Endothelial cell of umbilical vein (primary cell): Measurements from ENCODE around the gene EXOC6B. TPM values are rescaled to one million over a fixed set of nuclear protein-coding genes. Genes with fewer than 3 reads are reported as not detected.

Experiments
- BruUV-seq: library from RNA; stranded (reverse); fragments of 400-500 nt; replicated peaks from 2 replicates; lab custom pipeline; 2021; lab: Mats Ljungman, UMichigan
- CTCF ChIA-PET: fragments of 300-600, 350-600 bp; sonication (Branson Sonifier 250); formaldehyde crosslinking; loops from one replicate; lab custom pipeline; 2021; ENCODE audit warnings: antibody characterized with exemption, inconsistent platforms; lab: Charles Lee
- POLR2A ChIA-PET: fragments of 300-600, 350-600 bp; sonication (Branson Sonifier 250); formaldehyde crosslinking; loops from one replicate; lab custom pipeline; 2021; ENCODE audit warnings: antibody characterized with exemption, inconsistent platforms; lab: Charles Lee
- DNase-seq: peaks from one replicate; pipeline ENCODE4 v3.0.0-alpha.2; 2011; ENCODE audit warnings: low read depth, low spot score
- FAIRE-seq: peaks from 2 replicates; lab custom pipeline; 2011; peaks lifted over from hg19 to GRCh38; lab: Jason Lieb, UNC
- H2AFZ ChIP-seq: 2 replicates; pipeline ENCODE4 v1.6.0; 2012; ENCODE audit warnings: low read depth, low read length, control low read depth, inconsistent platforms
- H3K27ac ChIP-seq: 2 replicates; pipeline ENCODE4 v1.5.1; 2011; ENCODE audit warnings: low read depth, mild to moderate bottlenecking, control low read depth, low read length, moderate library complexity; ENCODE audit not compliant: insufficient read depth
- H3K27me3 ChIP-seq, 2 experiments: 2 replicates each; pipeline versions ENCODE4 v1.6.0 to v1.6.1; 2011; ENCODE audit warnings: low read length in 2 of 2, mixed read lengths in 1 of 2; ENCODE audit not compliant: control insufficient read depth in 2 of 2, insufficient read depth in 2 of 2
- H3K36me3 ChIP-seq, 2 experiments: 2 replicates in 1 of 2; 3 replicates in 1 of 2; pipeline ENCODE4 v1.5.1; 2011; ENCODE audit warnings: low read length in 2 of 2, mild to moderate bottlenecking in 1 of 2, moderate library complexity in 1 of 2; ENCODE audit not compliant: control insufficient read depth in 2 of 2, insufficient read depth in 2 of 2; ENCODE audit errors: extremely low read depth in 1 of 2
- H3K4me1 ChIP-seq: 3 replicates; pipeline ENCODE4 v1.5.1; 2011; ENCODE audit warnings: mild to moderate bottlenecking, low read length; ENCODE audit not compliant: control insufficient read depth, insufficient read depth; ENCODE audit errors: extremely low read depth
- H3K4me2 ChIP-seq: 2 replicates; pipeline ENCODE4 v1.6.1; 2011; ENCODE audit warnings: low read length, control low read depth, mixed read lengths; ENCODE audit not compliant: insufficient read depth
- H3K4me3 ChIP-seq, 3 experiments: fragments of 200-600 bp in 1 of 3; sonication (generic), shearing (Covaris generic) in 1 of 3; replicated peaks in 1 of 3; 2 replicates each; pipeline ENCODE4 v1.5.1; 2011 to 2016; ENCODE audit warnings: control low read depth in 3 of 3, low read length in 3 of 3, mild to moderate bottlenecking in 2 of 3, inconsistent platforms in 1 of 3, low read depth in 1 of 3, moderate library complexity in 1 of 3; ENCODE audit not compliant: insufficient read depth in 1 of 3
- H3K79me2 ChIP-seq: 2 replicates; pipeline ENCODE4 v1.6.0; 2012; ENCODE audit warnings: low read length, inconsistent platforms; ENCODE audit not compliant: control insufficient read depth, insufficient read depth
- H3K9ac ChIP-seq: replicated peaks from 2 replicates; pipeline ENCODE3; 2011; ENCODE audit warnings: low read length, control low read depth; ENCODE audit not compliant: insufficient read depth; ENCODE audit errors: extremely low read depth
- H3K9me1 ChIP-seq: replicated peaks from 3 replicates; pipeline ENCODE4 v1.6.0; 2011; ENCODE audit warnings: mild to moderate bottlenecking, low read length; ENCODE audit not compliant: control insufficient read depth, insufficient read depth; ENCODE audit errors: extremely low read depth
- H3K9me3 ChIP-seq: replicated peaks from 2 replicates; pipeline ENCODE4 v1.5.1; 2012; ENCODE audit warnings: low read length, inconsistent platforms; ENCODE audit not compliant: control insufficient read depth, insufficient read depth
- H4K20me1 ChIP-seq: replicated peaks from 2 replicates; pipeline ENCODE3; 2011; ENCODE audit warnings: mild to moderate bottlenecking, low read length; ENCODE audit not compliant: control insufficient read depth, insufficient read depth; ENCODE audit errors: extremely low read depth
- CTCF ChIP-seq, 2 donors: IDR thresholded peaks; 1 replicate in 1 of 2; 2 replicates in 1 of 2; pipeline ENCODE4 v1.5.1; 2011; ENCODE audit warnings: low read length in 2 of 2, mild to moderate bottlenecking in 2 of 2, moderate library complexity in 2 of 2, control low read depth in 1 of 2, inconsistent platforms in 1 of 2, low read depth in 1 of 2; ENCODE audit not compliant: insufficient read depth in 1 of 2; ENCODE audit errors: extremely low read depth in 1 of 2
- EZH2 ChIP-seq: IDR thresholded peaks from 2 replicates; pipeline ENCODE4 v1.6.1; 2012; ENCODE audit warnings: borderline replicate concordance, low read depth, mild to moderate bottlenecking, moderate library complexity, low read length, inconsistent platforms; ENCODE audit not compliant: severe bottlenecking
- FOS ChIP-seq: IDR thresholded peaks from 2 replicates; pipeline ENCODE4 v1.6.1; 2011; ENCODE audit warnings: mild to moderate bottlenecking, low read length, moderate library complexity, borderline replicate concordance; ENCODE audit not compliant: insufficient read depth
- GATA2 ChIP-seq: IDR thresholded peaks from 2 replicates; pipeline ENCODE4 v1.7.0; 2011; ENCODE audit warnings: low read depth, mild to moderate bottlenecking, moderate library complexity, mixed read lengths, low read length; ENCODE audit not compliant: insufficient read length, insufficient read depth
- JUN ChIP-seq: IDR thresholded peaks from 2 replicates; pipeline ENCODE4 v1.6.1; 2011; ENCODE audit warnings: borderline replicate concordance, low read depth; ENCODE audit not compliant: insufficient read length, insufficient read depth
- MAX ChIP-seq: IDR thresholded peaks from 2 replicates; pipeline ENCODE4 v1.6.1; 2011; ENCODE audit not compliant: insufficient read depth, insufficient read length
- MYC ChIP-seq: IDR thresholded peaks from one replicate; pipeline ENCODE4 v1.6.1; 2011; ENCODE audit warnings: mild to moderate bottlenecking, low read depth, low read length
- POLR2A ChIP-seq: IDR thresholded peaks from 2 replicates; pipeline ENCODE4 v1.6.1; 2012; ENCODE audit warnings: low read depth, mild to moderate bottlenecking, control low read depth, low read length
- POLR2AphosphoS5 ChIP-seq: IDR thresholded peaks from 2 replicates; pipeline ENCODE4 v1.6.1; 2012; ENCODE audit warnings: low read depth, mild to moderate bottlenecking, control low read depth, low read length, moderate library complexity; ENCODE audit not compliant: insufficient read depth
- dilution Hi-C: fragments of 300-500 bp; cut with MboI; formaldehyde crosslinking; loops from one replicate; pipeline ENCODE4 v1.15.0; 2019; ENCODE audit warnings: low sequenced_read_pairs; ENCODE audit not compliant: extremely low pct_ligation_motif_present
- intact Hi-C: fragments of 100-400 bp; cut with micrococcal nuclease; formaldehyde crosslinking; loops from one replicate; pipeline ENCODE4 v1.10.0; 2022
- polyA plus RNA-seq, 4 experiments: library from polyadenylated mRNA; depleted of rRNA in 3 of 4; stranded (reverse) in 3 of 4; unstranded in 1 of 4; fragments of >200 nt; gene quantifications; 2 replicates each; pipeline versions ENCODE4 v1.2.1 to v1.2.3, GENCODE V29; 2011 to 2012; ENCODE audit warnings: missing spikeins in 1 of 4
- small RNA-seq: library from RNA; depleted of rRNA; stranded (forward); fragments of <200 nt; gene quantifications from one replicate; pipeline ENCODE3, GENCODE V24; 2012; ENCODE audit warnings: low replicate concordance, low read depth; ENCODE audit not compliant: insufficient read depth, insufficient read length
- total RNA-seq: library from RNA; stranded (reverse); gene quantifications from 2 replicates; pipeline ENCODE4 v1.2.3, GENCODE V29; 2021

Gene EXOC6B
- total and polyA plus RNA-seq, 2 donors (not counting 3 experiments of a cell fraction or from before 2014, with no cell fraction given), result 10.8 to 34.8 TPM

GRCh38 chr2:72126186-72127100, 699.4 kb downstream of the EXOC6B start:
- BruUV-seq, result no TSS peak
- TF ChIP-seq MYC (no peak), JUN (no peak), POLR2A (no peak), FOS (no peak), POLR2AphosphoS5 (no peak), GATA2 (no peak), MAX (no peak), EZH2 (no peak), CTCF (IDR thresholded peaks at IDR 0.05; ENCODE audit: extremely low read depth in 1 of 2, insufficient read depth in 1 of 2, low read depth in 1 of 2, low read length in 2 of 2) (no peak)
- Histone ChIP-seq H3K9ac (no peak overlapping the region), H3K4me1 (no peaks in the 10 kb centered on the region), H3K4me2 (no peak overlapping the region), H3K79me2 (no peaks in the 10 kb centered on the region), H3K36me3 (no peaks in the 10 kb centered on the region), H2AFZ (no peak overlapping the region), H3K9me3 (no peaks in the 10 kb centered on the region), H3K27ac (no peak overlapping the region), H4K20me1 (no peaks in the 10 kb centered on the region), H3K9me1 (no peaks in the 10 kb centered on the region), H3K4me3 (no peak overlapping the region), H3K27me3 (peaks cover 8 to 15% of the 10 kb centered on the region in 2 experiments)
- ChIA-PET CTCF (interaction anchor here (1.1 kb wide), 1 partner anchor 202 kb away, joined by 5 read pairs; no protein-coding TSS in a partner anchor), POLR2A (no interaction called here)
- FAIRE-seq (no peak), DNase-seq (no peak)
- dilution Hi-C loops (no loop called here), intact Hi-C loops (no loop called here)

Small RNA genes within 50 kb of the gene (small RNA-seq; reads per million reads assigned to genes)
- gene RF00592 (6.3 reads per million, percentile 46 among the genes with 10 or more reads in this experiment), gene RNU2-39P (not detected)

Other genes with a start within 250 kb of the EXOC6B start
- 26.3 and 27.6 TPM in 2 replicates for gene SPR, start 61.4 kb upstream of the EXOC6B start, total RNA-seq
- gene SPR, start 61.4 kb upstream of the EXOC6B start, polyA plus RNA-seq, result 18.1 and 22.0 TPM in 2 replicates
- not detected in 2 replicates for gene EMX1, start 91.5 kb upstream of the EXOC6B start, total RNA-seq
- gene EMX1, start 91.5 kb upstream of the EXOC6B start, polyA plus RNA-seq, result not detected in 2 replicates
- 24.6 and 28.6 TPM in 2 replicates for gene SFXN5, start 245.7 kb upstream of the EXOC6B start, total RNA-seq
- gene SFXN5, start 245.7 kb upstream of the EXOC6B start, polyA plus RNA-seq, result 18.7 and 22.8 TPM in 2 replicates